HEK293 (cell line): ENCODE data around the gene TOM1.

Experiments used
- CTCF ChIA-PET: fragments of 350-600 bp; formaldehyde crosslinking; extraction: SDS; loops from one replicate; lab custom pipeline; 2021; ENCODE audit warnings: antibody characterized with exemption; lab: Yijun Ruan, JAX
- POLR2A ChIA-PET: fragments of 300-600 bp; formaldehyde crosslinking; extraction: SDS; loops from one replicate; lab custom pipeline; 2020; ENCODE audit warnings: antibody characterized with exemption, inconsistent platforms; lab: Yijun Ruan, JAX
- H3K27ac ChIP-seq: fragments of 200-500 bp; sonication (Bioruptor generic); 2 replicates; pipeline ENCODE4 v1.5.1; 2014; ENCODE audit warnings: low read depth, low read length, control low read depth, inconsistent platforms; ENCODE audit errors: extremely low read depth
- H3K36me3 ChIP-seq, 2 experiments: fragments of 200-500 bp in 1 of 2; sonication (Bioruptor generic) in 1 of 2; 1 replicate in 1 of 2; 2 replicates in 1 of 2; pipeline ENCODE4 v1.5.1; 2014 to 2017; ENCODE audit warnings: inconsistent platforms in 2 of 2, low read length in 2 of 2; ENCODE audit not compliant: control insufficient read depth in 2 of 2, insufficient read depth in 1 of 2
- H3K4me1 ChIP-seq: fragments of 200-500 bp; sonication (Bioruptor generic); 2 replicates; pipeline ENCODE4 v1.5.1; 2014; ENCODE audit warnings: mild to moderate bottlenecking, low read length, inconsistent platforms; ENCODE audit not compliant: control insufficient read depth, insufficient read depth
- H3K4me3 ChIP-seq: 2 replicates; pipeline ENCODE4 v1.5.1; 2011; ENCODE audit warnings: low read depth, mild to moderate bottlenecking, control low read depth, low read length, moderate library complexity
- H3K9me3 ChIP-seq: fragments of 200-500 bp; sonication (Bioruptor generic); 2 replicates; pipeline ENCODE4 v1.5.1; 2014; ENCODE audit warnings: low read depth, low read length, inconsistent platforms; ENCODE audit not compliant: control insufficient read depth, insufficient read depth
- BCL11B ChIP-seq: fragments of 450-650 bp; formaldehyde crosslinking; IDR thresholded peaks from 2 replicates; pipeline ENCODE4 v1.5.1; 2016; ENCODE audit warnings: low read depth, missing biosample characterization, missing genetic modification characterization
- GFI1B ChIP-seq: fragments of 450-650 bp; formaldehyde crosslinking; IDR thresholded peaks from 2 replicates; pipeline ENCODE4 v1.5.1; 2016; ENCODE audit warnings: missing biosample characterization, missing genetic modification characterization
- HOXA7 ChIP-seq: sonication (generic); formaldehyde crosslinking; IDR thresholded peaks from 2 replicates; pipeline ENCODE4 v1.8.1; 2022; ENCODE audit warnings: missing genetic modification reagents, borderline replicate concordance
- MYNN ChIP-seq: fragments of 450-650 bp; formaldehyde crosslinking; IDR thresholded peaks from 2 replicates; pipeline ENCODE4 v1.5.1; 2016; ENCODE audit warnings: missing biosample characterization, missing genetic modification characterization, borderline replicate concordance
- PRDM2 ChIP-seq: fragments of 450-650 bp; formaldehyde crosslinking; IDR thresholded peaks from 2 replicates; pipeline ENCODE4 v1.5.1; 2016; ENCODE audit warnings: missing biosample characterization, missing genetic modification characterization, borderline replicate concordance
- REST ChIP-seq: fragments of 450-650 bp; formaldehyde crosslinking; IDR thresholded peaks from 2 replicates; pipeline ENCODE4 v1.5.1; 2016; ENCODE audit warnings: missing biosample characterization, missing genetic modification characterization
- ZFP3 ChIP-seq: fragments of 450-650 bp; formaldehyde crosslinking; IDR thresholded peaks from 2 replicates; pipeline ENCODE4 v1.5.1; 2016; ENCODE audit warnings: low read depth, missing biosample characterization, missing genetic modification characterization
- ZNF121 ChIP-seq: fragments of 450-650 bp; formaldehyde crosslinking; IDR thresholded peaks from 2 replicates; pipeline ENCODE4 v1.5.1; 2016; ENCODE audit warnings: missing biosample characterization, missing genetic modification characterization
- ZNF26 ChIP-seq: fragments of 450-650 bp; formaldehyde crosslinking; IDR thresholded peaks from 2 replicates; pipeline ENCODE4 v1.5.1; 2016; ENCODE audit warnings: missing biosample characterization, missing genetic modification characterization
- ZNF280D ChIP-seq: fragments of 450-650 bp; formaldehyde crosslinking; IDR thresholded peaks from 2 replicates; pipeline ENCODE4 v1.5.1; 2016; ENCODE audit warnings: missing biosample characterization, missing genetic modification characterization
- ZNF324 ChIP-seq: fragments of 450-650 bp; formaldehyde crosslinking; IDR thresholded peaks from 2 replicates; pipeline ENCODE4 v1.5.1; 2016; ENCODE audit warnings: missing biosample characterization, missing genetic modification characterization
- ZNF510 ChIP-seq: fragments of 450-650 bp; formaldehyde crosslinking; IDR thresholded peaks from 2 replicates; pipeline ENCODE4 v1.5.1; 2018; ENCODE audit warnings: mild to moderate bottlenecking, missing genetic modification characterization, missing biosample characterization; ENCODE audit not compliant: insufficient replicate concordance
- ZNF549 ChIP-seq: fragments of 450-650 bp; IDR thresholded peaks from 2 replicates; pipeline ENCODE4 v1.5.1; 2018; ENCODE audit warnings: missing biosample characterization, missing genetic modification characterization, mild to moderate bottlenecking, inconsistent platforms, moderate library complexity
- ZNF561 ChIP-seq: fragments of 450-650 bp; IDR thresholded peaks from 2 replicates; pipeline ENCODE4 v1.5.1; 2018; ENCODE audit warnings: missing biosample characterization, missing genetic modification characterization, borderline replicate concordance
- ZNF585B ChIP-seq: fragments of 450-650 bp; formaldehyde crosslinking; IDR thresholded peaks from 2 replicates; pipeline ENCODE4 v1.5.1; 2016; ENCODE audit warnings: missing biosample characterization, missing genetic modification characterization
- ZNF777 ChIP-seq: fragments of 450-650 bp; formaldehyde crosslinking; IDR thresholded peaks from 2 replicates; pipeline ENCODE4 v1.5.1; 2017; ENCODE audit warnings: missing biosample characterization, missing genetic modification characterization, borderline replicate concordance
- ZNF785 ChIP-seq: fragments of 450-650 bp; formaldehyde crosslinking; IDR thresholded peaks from 2 replicates; pipeline ENCODE4 v1.5.1; 2016; ENCODE audit warnings: missing biosample characterization, missing genetic modification characterization
- ZSCAN23 ChIP-seq: fragments of 450-650 bp; formaldehyde crosslinking; IDR thresholded peaks from 2 replicates; pipeline ENCODE4 v1.5.1; 2016; ENCODE audit warnings: missing biosample characterization, missing genetic modification characterization

TOM1 gene

GRCh38 chr22:35384527-35384926, 84.8 kb downstream of the TOM1 start (continued):
- TF ChIP-seq ZNF26 (no peak), ZSCAN23 (no peak)

GRCh38 chr22:35384975-35385588, 85.4 kb downstream of the TOM1 start:
- CTCF ChIA-PET, result interaction anchor here (0.6 to 1.2 kb wide), 2 partner anchors 34 to 1593 kb away, joined by 3 to 4 read pairs; no protein-coding TSS in a partner anchor
- Histone ChIP-seq H3K4me1 (peaks cover 7% of the 10 kb centered on the region), H3K4me3 (no peak overlapping the region), H3K27ac (no peak overlapping the region), H3K36me3 (peaks cover 0 to 56% of the 10 kb centered on the region in 2 experiments; a peak in 2 of 3 replicates), H3K9me3 (no peaks in the 10 kb centered on the region)
- POLR2A ChIA-PET, result interaction anchor here (0.7 kb wide), 1 partner anchor 20 kb away, joined by 5 read pairs; no protein-coding TSS in a partner anchor
- no peak for TF ChIP-seq ZFP3 (tag by site-specific recombination)
- TF ChIP-seq ZNF549, result no peak
- no peak for TF ChIP-seq ZNF585B (tag by site-specific recombination)
- TF ChIP-seq MYNN (tag by site-specific recombination), result no peak
- TF ChIP-seq BCL11B (tag by site-specific recombination), result no peak
- no peak for TF ChIP-seq ZNF280D (tag by site-specific recombination)
- no peak for TF ChIP-seq REST (tag by site-specific recombination)
- no peak for TF ChIP-seq ZNF121
- TF ChIP-seq GFI1B (tag by site-specific recombination), result no peak
- no peak for TF ChIP-seq HOXA7
- no peak for TF ChIP-seq ZNF785 (tag by site-specific recombination)
- TF ChIP-seq ZNF561 (tag by site-specific recombination), result no peak
- TF ChIP-seq ZNF510 (tag by site-specific recombination), result no peak
- TF ChIP-seq ZNF777, result no peak
- TF ChIP-seq ZNF324 (tag by site-specific recombination), result no peak
- no peak for TF ChIP-seq PRDM2
